Liver (tissue), 3 donors: ENCODE measurements around the gene ABCA13.

Experiments used
- FOXA1 ChIP-seq: IDR thresholded peaks from 2 replicates; pipeline ENCODE4 v1.6.1; 2016; ENCODE audit warnings: antibody characterized with exemption
- HNF4G ChIP-seq: IDR thresholded peaks from 2 replicates; pipeline ENCODE4 v1.6.1; 2016; ENCODE audit warnings: antibody characterized with exemption
- NR2F2 ChIP-seq: IDR thresholded peaks from 2 replicates; pipeline ENCODE4 v1.6.1; 2016; ENCODE audit warnings: antibody characterized with exemption
- RAD21 ChIP-seq, 2 donors: IDR thresholded peaks; 2 replicates each; pipeline ENCODE4 v1.6.1; 2016; ENCODE audit warnings: antibody characterized with exemption in 2 of 2, mild to moderate bottlenecking in 2 of 2
- TAF1 ChIP-seq: conservative IDR thresholded peaks from 2 replicates; pipeline ENCODE4 v1.6.1; 2016; ENCODE audit warnings: antibody characterized with exemption, mild to moderate bottlenecking
- YY1 ChIP-seq: IDR thresholded peaks from 2 replicates; pipeline ENCODE4 v1.6.1; 2016; ENCODE audit warnings: antibody characterized with exemption, mild to moderate bottlenecking
- TF ChIP-seq, protein P1 (sequence below): fragments of 150-350 bp; IDR thresholded peaks from 2 replicates; pipeline ENCODE4 v1.5.1; 2017; ENCODE audit warnings: improper control_type of control experiment, low read depth, low read length; ENCODE audit not compliant: missing input control
- TF ChIP-seq, protein P2 (sequence below): IDR thresholded peaks from 2 replicates; pipeline ENCODE4 v1.6.1; 2016; ENCODE audit warnings: antibody characterized with exemption
- TF ChIP-seq, protein P3 (sequence below): IDR thresholded peaks from 2 replicates; pipeline ENCODE4 v1.6.1; 2016; ENCODE audit warnings: antibody characterized with exemption
- TF ChIP-seq, protein P4 (sequence below): IDR thresholded peaks from 2 replicates; pipeline ENCODE4 v1.6.1; 2016; ENCODE audit warnings: antibody characterized with exemption, mild to moderate bottlenecking
- donor health status: healthy.
- donor health status: healthy.

DNA sequence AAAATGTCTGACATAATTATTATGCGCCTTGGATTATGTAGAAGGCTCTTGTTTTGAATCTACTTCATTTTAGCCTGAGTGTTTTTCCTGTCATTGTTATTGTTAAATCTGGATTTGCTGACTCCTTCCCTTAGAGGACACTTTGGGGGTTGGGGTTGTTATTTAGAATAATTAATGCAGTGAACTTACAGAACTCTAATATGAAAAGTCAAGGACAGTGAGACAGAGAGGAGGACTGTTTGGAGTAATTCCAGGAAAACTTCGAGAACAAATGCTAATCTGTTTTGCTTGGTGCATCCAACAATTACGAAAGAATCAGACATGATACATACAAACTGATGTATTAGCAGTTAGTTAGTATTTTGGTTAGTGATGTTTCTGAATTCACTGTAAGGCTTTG, 146.1 kb downstream of the ABCA13 start:
- TF ChIP-seq, protein P1, sequence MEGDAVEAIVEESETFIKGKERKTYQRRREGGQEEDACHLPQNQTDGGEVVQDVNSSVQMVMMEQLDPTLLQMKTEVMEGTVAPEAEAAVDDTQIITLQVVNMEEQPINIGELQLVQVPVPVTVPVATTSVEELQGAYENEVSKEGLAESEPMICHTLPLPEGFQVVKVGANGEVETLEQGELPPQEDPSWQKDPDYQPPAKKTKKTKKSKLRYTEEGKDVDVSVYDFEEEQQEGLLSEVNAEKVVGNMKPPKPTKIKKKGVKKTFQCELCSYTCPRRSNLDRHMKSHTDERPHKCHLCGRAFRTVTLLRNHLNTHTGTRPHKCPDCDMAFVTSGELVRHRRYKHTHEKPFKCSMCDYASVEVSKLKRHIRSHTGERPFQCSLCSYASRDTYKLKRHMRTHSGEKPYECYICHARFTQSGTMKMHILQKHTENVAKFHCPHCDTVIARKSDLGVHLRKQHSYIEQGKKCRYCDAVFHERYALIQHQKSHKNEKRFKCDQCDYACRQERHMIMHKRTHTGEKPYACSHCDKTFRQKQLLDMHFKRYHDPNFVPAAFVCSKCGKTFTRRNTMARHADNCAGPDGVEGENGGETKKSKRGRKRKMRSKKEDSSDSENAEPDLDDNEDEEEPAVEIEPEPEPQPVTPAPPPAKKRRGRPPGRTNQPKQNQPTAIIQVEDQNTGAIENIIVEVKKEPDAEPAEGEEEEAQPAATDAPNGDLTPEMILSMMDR = no peak
- TF ChIP-seq, protein P2, sequence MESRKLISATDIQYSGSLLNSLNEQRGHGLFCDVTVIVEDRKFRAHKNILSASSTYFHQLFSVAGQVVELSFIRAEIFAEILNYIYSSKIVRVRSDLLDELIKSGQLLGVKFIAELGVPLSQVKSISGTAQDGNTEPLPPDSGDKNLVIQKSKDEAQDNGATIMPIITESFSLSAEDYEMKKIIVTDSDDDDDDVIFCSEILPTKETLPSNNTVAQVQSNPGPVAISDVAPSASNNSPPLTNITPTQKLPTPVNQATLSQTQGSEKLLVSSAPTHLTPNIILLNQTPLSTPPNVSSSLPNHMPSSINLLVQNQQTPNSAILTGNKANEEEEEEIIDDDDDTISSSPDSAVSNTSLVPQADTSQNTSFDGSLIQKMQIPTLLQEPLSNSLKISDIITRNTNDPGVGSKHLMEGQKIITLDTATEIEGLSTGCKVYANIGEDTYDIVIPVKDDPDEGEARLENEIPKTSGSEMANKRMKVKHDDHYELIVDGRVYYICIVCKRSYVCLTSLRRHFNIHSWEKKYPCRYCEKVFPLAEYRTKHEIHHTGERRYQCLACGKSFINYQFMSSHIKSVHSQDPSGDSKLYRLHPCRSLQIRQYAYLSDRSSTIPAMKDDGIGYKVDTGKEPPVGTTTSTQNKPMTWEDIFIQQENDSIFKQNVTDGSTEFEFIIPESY = no peak
- TF ChIP-seq, protein P3, sequence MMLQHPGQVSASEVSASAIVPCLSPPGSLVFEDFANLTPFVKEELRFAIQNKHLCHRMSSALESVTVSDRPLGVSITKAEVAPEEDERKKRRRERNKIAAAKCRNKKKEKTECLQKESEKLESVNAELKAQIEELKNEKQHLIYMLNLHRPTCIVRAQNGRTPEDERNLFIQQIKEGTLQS = no peak
- no peak for TF ChIP-seq YY1
- no peak for TF ChIP-seq TAF1
- no peak for TF ChIP-seq RAD21 (IDR thresholded peaks at IDR 0.05)
- no peak for TF ChIP-seq HNF4G
- TF ChIP-seq NR2F2 = no peak
- TF ChIP-seq, protein P4, sequence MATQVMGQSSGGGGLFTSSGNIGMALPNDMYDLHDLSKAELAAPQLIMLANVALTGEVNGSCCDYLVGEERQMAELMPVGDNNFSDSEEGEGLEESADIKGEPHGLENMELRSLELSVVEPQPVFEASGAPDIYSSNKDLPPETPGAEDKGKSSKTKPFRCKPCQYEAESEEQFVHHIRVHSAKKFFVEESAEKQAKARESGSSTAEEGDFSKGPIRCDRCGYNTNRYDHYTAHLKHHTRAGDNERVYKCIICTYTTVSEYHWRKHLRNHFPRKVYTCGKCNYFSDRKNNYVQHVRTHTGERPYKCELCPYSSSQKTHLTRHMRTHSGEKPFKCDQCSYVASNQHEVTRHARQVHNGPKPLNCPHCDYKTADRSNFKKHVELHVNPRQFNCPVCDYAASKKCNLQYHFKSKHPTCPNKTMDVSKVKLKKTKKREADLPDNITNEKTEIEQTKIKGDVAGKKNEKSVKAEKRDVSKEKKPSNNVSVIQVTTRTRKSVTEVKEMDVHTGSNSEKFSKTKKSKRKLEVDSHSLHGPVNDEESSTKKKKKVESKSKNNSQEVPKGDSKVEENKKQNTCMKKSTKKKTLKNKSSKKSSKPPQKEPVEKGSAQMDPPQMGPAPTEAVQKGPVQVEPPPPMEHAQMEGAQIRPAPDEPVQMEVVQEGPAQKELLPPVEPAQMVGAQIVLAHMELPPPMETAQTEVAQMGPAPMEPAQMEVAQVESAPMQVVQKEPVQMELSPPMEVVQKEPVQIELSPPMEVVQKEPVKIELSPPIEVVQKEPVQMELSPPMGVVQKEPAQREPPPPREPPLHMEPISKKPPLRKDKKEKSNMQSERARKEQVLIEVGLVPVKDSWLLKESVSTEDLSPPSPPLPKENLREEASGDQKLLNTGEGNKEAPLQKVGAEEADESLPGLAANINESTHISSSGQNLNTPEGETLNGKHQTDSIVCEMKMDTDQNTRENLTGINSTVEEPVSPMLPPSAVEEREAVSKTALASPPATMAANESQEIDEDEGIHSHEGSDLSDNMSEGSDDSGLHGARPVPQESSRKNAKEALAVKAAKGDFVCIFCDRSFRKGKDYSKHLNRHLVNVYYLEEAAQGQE = no peak
- no peak for TF ChIP-seq FOXA1
